Activated naive CD4-positive, alpha-beta T cell treated with anti-CD3 and anti-CD28 coated beads, Interleukin-2, amount 10 ng/mL, durations not matched to agents 5 hours and 36 hours (primary cell): ENCODE measurements around the gene HNRNPA0. TPM values are rescaled to one million over a fixed set of nuclear protein-coding genes. Genes with fewer than 3 reads are reported as not detected.

Experiments
- total RNA-seq, 2 experiments: library from RNA; stranded (reverse); gene quantifications; one replicate each; pipeline ENCODE4 v1.2.3, GENCODE V29; 2021

HNRNPA0 gene
- 10 to 100 TPM; 29.6 to 30.7 TPM for total RNA-seq

DNA sequence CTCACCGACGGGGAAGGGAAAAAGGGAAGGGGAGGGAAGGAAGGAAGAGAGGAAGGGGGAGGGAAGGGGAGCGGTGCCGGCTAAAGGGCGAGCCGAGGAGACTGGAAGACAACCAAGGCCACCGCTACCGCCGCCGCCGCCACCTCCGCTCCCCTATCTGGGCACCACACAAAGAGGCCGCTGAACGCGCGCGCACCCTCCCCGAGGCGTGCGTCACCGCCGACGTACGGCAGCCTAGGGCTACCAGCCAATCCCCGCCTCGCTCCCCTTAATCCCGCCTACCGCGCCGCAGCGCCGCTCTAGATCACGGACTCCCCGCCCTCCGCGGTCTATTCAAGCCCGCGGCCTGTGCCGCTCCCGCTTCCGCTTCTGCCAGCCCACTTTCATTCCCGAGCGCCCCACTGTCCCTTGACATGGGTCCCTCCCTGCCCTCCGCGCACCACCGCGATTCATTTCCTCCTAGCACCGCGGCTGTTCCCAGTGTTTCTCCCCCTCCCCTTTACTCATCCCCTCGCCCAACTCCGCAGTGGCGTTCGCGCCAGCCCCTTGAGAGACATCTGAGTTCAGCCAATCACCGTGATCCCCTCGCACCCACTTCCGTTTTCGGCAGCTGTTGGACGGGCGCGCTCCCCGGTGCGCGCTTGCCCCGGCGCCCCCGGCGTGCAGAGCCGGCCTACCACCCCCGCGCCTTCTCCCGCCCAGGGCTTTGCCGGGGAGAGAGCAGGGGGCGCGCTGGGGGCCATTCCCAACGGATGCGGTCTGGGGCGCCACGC is at the start of gene HNRNPA0:
HNRNPA0 (minus strand) TSS at position 176 of the 773 bp plus-strand sequence. CDS start 297 bp downstream, outside the sequence.

DNA sequence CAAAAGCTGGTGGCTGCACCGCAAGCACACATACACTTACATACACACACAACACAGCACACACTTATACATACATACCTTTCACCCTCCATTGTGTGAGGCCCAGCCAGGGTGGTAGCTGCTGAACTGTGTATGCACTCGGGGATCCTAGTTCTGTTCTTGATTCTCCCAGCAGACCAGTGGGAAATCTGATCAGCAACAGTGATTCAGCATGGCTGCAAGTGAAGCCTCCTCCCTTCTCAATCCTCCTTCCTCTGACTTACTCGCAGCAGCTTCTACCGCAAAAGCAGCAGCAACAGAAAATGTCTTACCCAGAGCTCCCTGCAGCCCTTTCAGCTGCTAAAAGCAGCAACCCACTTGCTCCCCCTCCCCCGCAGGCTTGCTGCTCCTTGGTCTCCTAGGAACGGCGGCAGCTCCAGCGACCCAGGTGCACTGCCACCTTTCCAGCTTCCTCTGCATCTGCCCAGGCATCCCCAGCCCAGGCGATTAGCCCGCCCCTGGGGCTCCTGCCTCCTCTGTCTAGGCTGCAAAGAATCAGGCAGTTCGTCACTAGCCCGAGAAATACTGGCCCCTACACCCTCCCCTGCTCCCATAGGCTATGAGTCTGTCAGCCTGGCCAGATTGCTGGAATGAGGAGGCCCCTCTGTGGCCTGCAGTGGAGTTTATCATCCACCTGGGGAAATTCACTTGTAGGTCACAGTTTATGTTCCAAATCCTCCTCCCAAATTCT is 18.4 kb downstream of the HNRNPA0 start, which contains the start of gene KLHL3:
KLHL3 (minus strand) TSS at position 535 of the 730 bp plus-strand sequence; CDS start at position 92, 443 bp downstream.

Other genes with a start within 250 kb of the HNRNPA0 start
- gene KLHL3, start 18.3 kb downstream of the HNRNPA0 start, total RNA-seq: 10 to 100 TPM; 25.4 to 26.0 TPM
- gene MYOT, start 113.5 kb upstream of the HNRNPA0 start, total RNA-seq: not detected
- gene PKD2L2, start 135.1 kb upstream of the HNRNPA0 start, total RNA-seq: not detected